Measurements from ENCODE around the gene RFNG. TPM values are rescaled to one million over a fixed set of nuclear protein-coding genes. Genes with fewer than 3 reads are reported as not detected.

RFNG gene
- polyA plus RNA-seq, 1 donor (not counting 4 experiments of a cell fraction or from before 2014, with no cell fraction given): 10.2 TPM

DNA sequence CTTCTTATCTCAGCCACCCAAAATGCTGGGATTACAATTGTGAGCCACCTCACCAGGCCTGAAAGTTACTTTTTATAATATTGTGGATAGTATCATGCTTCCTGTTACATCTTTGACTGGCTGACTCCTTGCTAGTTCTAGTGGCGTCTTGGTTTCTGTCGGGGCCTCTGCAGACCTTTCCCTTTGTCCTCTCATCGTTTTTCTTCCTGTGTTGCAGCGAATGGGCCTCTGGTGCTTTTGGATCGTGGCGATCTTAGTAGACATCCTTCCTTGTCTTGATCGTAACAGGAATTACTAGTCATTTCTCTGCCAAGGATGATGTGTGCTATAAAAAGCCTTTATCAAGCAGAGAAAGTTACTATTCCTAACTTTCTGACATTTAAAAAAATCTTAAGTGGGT is 53.4 kb downstream of the RFNG start:
- no peak overlapping the region for H2AFZ ChIP-seq (ENCODE audit: control insufficient read depth, low read length)

More for the DNA sequence above, 53.4 kb downstream of the RFNG start:
- H3K9ac ChIP-seq (ENCODE audit: control insufficient read depth, extremely low read depth, insufficient read depth, low read length): no peak overlapping the region
- peaks cover under 1% of the 10 kb centered on the region for H3K9me1 ChIP-seq (ENCODE audit: control insufficient read depth, extremely low read depth, insufficient read depth, low read length)
- no peak for TF ChIP-seq EZH2 (IDR thresholded peaks at IDR 0.05; ENCODE audit: low read length)
- TF ChIP-seq, protein P1, sequence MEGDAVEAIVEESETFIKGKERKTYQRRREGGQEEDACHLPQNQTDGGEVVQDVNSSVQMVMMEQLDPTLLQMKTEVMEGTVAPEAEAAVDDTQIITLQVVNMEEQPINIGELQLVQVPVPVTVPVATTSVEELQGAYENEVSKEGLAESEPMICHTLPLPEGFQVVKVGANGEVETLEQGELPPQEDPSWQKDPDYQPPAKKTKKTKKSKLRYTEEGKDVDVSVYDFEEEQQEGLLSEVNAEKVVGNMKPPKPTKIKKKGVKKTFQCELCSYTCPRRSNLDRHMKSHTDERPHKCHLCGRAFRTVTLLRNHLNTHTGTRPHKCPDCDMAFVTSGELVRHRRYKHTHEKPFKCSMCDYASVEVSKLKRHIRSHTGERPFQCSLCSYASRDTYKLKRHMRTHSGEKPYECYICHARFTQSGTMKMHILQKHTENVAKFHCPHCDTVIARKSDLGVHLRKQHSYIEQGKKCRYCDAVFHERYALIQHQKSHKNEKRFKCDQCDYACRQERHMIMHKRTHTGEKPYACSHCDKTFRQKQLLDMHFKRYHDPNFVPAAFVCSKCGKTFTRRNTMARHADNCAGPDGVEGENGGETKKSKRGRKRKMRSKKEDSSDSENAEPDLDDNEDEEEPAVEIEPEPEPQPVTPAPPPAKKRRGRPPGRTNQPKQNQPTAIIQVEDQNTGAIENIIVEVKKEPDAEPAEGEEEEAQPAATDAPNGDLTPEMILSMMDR (optimal IDR thresholded peaks at IDR 0.05 in 1 of 3, IDR thresholded peaks at IDR 0.05 in 1 of 3, conservative IDR thresholded peaks at IDR 0.05 in 1 of 3; ENCODE audit: extremely low read depth in 1 of 3, insufficient read depth in 2 of 3, low read length in 3 of 3): no peak
- no peak overlapping the region for H3K4me3 ChIP-seq (ENCODE audit: control insufficient read depth in 2 of 3, extremely low read depth in 1 of 3, insufficient read depth in 2 of 3, low read depth in 1 of 3, low read length in 3 of 3)
- H3K4me2 ChIP-seq (ENCODE audit: control insufficient read depth, extremely low read depth, insufficient read depth, low read depth, low read length): no peak overlapping the region
- H3K4me1 ChIP-seq (ENCODE audit: control insufficient read depth, extremely low read depth, insufficient read depth, low read length): peaks cover 3% of the 10 kb centered on the region
- no peak for FAIRE-seq
- H3K79me2 ChIP-seq (ENCODE audit: control insufficient read depth, insufficient read depth, low read length): no peaks in the 10 kb centered on the region
- no peak for DNase-seq (ENCODE audit: low read depth, low spot score)
- H3K9me3 ChIP-seq (ENCODE audit: control insufficient read depth, low read depth, low read length): no peaks in the 10 kb centered on the region
- H3K27me3 ChIP-seq (ENCODE audit: control insufficient read depth, extremely low read depth, insufficient read depth, low read length): no peaks in the 10 kb centered on the region
- dilution Hi-C loops (cut with MboI; ENCODE audit: extremely low pct_ligation_motif_present, low sequenced_read_pairs): no loop called here
- no peaks in the 10 kb centered on the region for H4K20me1 ChIP-seq (ENCODE audit: control insufficient read depth, extremely low read depth, insufficient read depth, low read length)
- no peaks in the 10 kb centered on the region for H3K36me3 ChIP-seq (ENCODE audit: control insufficient read depth in 2 of 2, extremely low read depth in 1 of 2, insufficient read depth in 2 of 2, low read length in 2 of 2)
- no peak overlapping the region for H3K27ac ChIP-seq (ENCODE audit: control insufficient read depth, insufficient read depth, low read length)

Other genes starting within 250 kb of the RFNG start
- gene GCGR, start 247.7 kb downstream of the RFNG start, polyA plus RNA-seq: not detected in 3 replicates
- gene MCRIP1, start 218.5 kb downstream of the RFNG start, polyA plus RNA-seq: 17.7 to 29.1 TPM (median 24.4 TPM) in 3 replicates
- 0.12 to 0.99 TPM in 2 of 3 replicates, not detected in the other for gene PPP1R27, start 216.8 kb downstream of the RFNG start, polyA plus RNA-seq
- gene P4HB, start 191.3 kb downstream of the RFNG start, polyA plus RNA-seq: 75.2 to 149 TPM (median 110 TPM) in 3 replicates
- gene ARHGDIA, start 180.5 kb downstream of the RFNG start, polyA plus RNA-seq: 51.7 to 280 TPM (median 65.7 TPM) in 3 replicates
- gene ALYREF, start 160.2 kb downstream of the RFNG start, polyA plus RNA-seq: 49.6 to 84.5 TPM (median 68.3 TPM) in 3 replicates
- 195 to 269 TPM (median 230 TPM) in 3 replicates for gene ANAPC11, start 160.1 kb downstream of the RFNG start, polyA plus RNA-seq
- 0.07 TPM in 1 of 3 replicates, not detected in the others for gene NPB, start 149.6 kb downstream of the RFNG start, polyA plus RNA-seq
- gene PCYT2, start 140.4 kb downstream of the RFNG start, polyA plus RNA-seq: 38.1 to 47.6 TPM (median 45.8 TPM) in 3 replicates
- 6.9 to 11.9 TPM (median 7.4 TPM) in 3 replicates for gene SIRT7, start 133.6 kb downstream of the RFNG start, polyA plus RNA-seq
- 8.3 to 12.1 TPM (median 9.4 TPM) in 3 replicates for gene MAFG, start 124.1 kb downstream of the RFNG start, polyA plus RNA-seq
- gene PYCR1, start 114.5 kb downstream of the RFNG start, polyA plus RNA-seq: 22.2 to 27.9 TPM (median 27.9 TPM) in 3 replicates
- gene MYADML2, start 104.6 kb downstream of the RFNG start, polyA plus RNA-seq: not detected in 3 replicates
- not detected in 3 replicates for gene NOTUM, start 90.6 kb downstream of the RFNG start, polyA plus RNA-seq
- gene ASPSCR1, start 74.2 kb downstream of the RFNG start, polyA plus RNA-seq: 5.2 to 8.3 TPM (median 6.7 TPM) in 3 replicates
- 38.3 to 52.0 TPM (median 48.2 TPM) in 3 replicates for gene CENPX, start 28.9 kb downstream of the RFNG start, polyA plus RNA-seq
- gene LRRC45, start 28.5 kb downstream of the RFNG start, polyA plus RNA-seq: 2.5 to 3.6 TPM (median 2.9 TPM) in 3 replicates
- 10.2 to 23.0 TPM (median 12.3 TPM) in 3 replicates for gene RAC3, start 20.1 kb downstream of the RFNG start, polyA plus RNA-seq
- gene DCXR, start 14.1 kb downstream of the RFNG start, polyA plus RNA-seq: 45.4 to 73.6 TPM (median 64.0 TPM) in 3 replicates
- 60.4 to 99.3 TPM (median 81.7 TPM) in 3 replicates for gene GPS1, start 87 bp upstream of the RFNG start, polyA plus RNA-seq
- gene DUS1L, start 14.0 kb upstream of the RFNG start, polyA plus RNA-seq: 49.1 to 68.3 TPM (median 52.0 TPM) in 3 replicates
- gene FASN, start 46.4 kb upstream of the RFNG start, polyA plus RNA-seq: 44.7 to 137 TPM (median 55.7 TPM) in 3 replicates
- gene CCDC57, start 161.0 kb upstream of the RFNG start, polyA plus RNA-seq: 14.0 to 24.8 TPM (median 19.2 TPM) in 3 replicates
- 35.7 to 112 TPM (median 40.7 TPM) in 3 replicates for gene SLC16A3, start 177.2 kb upstream of the RFNG start, polyA plus RNA-seq
- 61.8 to 173 TPM (median 86.0 TPM) in 3 replicates for gene CSNK1D, start 221.9 kb upstream of the RFNG start, polyA plus RNA-seq

Measured in keratinocyte (primary cell).